ENCODE measurements around the gene GALNT15.

The GALNT15 gene

DNA sequence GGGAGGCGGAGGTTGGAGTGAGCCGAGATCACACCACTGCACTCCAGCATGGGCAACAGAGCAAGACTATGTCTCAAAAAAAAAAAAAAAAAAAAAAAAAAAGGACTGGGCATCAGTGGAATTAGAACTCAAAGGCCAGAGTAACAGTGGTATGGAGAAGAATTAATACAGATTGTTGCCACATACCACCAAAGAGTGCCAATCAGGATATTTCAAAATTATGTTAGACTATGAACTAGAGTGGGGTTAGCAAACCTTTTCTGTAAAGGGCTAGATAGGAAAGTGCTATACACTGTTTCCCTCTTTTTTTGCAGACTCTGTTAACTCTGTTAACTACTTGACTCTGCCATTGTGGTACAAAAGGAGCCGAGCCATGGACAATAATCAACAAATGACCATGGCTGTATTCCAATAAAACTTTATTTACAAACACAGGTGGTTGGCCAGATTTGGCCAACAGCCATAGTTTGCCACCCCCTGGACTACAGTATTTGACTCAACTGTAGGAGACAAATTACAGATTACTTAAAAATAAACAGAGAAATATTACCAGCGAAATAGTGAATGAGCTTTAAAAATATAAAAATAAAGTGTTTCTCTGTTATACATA lies 61.7 kb downstream of the GALNT15 start:
- no peak for DNase-seq (ENCODE audit: low read depth)
- H3K4me3 ChIP-seq (ENCODE audit: control insufficient read depth, low read depth, low read length) = no peak overlapping the region
- TF ChIP-seq, protein P1, sequence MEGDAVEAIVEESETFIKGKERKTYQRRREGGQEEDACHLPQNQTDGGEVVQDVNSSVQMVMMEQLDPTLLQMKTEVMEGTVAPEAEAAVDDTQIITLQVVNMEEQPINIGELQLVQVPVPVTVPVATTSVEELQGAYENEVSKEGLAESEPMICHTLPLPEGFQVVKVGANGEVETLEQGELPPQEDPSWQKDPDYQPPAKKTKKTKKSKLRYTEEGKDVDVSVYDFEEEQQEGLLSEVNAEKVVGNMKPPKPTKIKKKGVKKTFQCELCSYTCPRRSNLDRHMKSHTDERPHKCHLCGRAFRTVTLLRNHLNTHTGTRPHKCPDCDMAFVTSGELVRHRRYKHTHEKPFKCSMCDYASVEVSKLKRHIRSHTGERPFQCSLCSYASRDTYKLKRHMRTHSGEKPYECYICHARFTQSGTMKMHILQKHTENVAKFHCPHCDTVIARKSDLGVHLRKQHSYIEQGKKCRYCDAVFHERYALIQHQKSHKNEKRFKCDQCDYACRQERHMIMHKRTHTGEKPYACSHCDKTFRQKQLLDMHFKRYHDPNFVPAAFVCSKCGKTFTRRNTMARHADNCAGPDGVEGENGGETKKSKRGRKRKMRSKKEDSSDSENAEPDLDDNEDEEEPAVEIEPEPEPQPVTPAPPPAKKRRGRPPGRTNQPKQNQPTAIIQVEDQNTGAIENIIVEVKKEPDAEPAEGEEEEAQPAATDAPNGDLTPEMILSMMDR (conservative IDR thresholded peaks at IDR 0.05; ENCODE audit: control insufficient read depth, insufficient read depth, low read depth, low read length) = no peak

DNA sequence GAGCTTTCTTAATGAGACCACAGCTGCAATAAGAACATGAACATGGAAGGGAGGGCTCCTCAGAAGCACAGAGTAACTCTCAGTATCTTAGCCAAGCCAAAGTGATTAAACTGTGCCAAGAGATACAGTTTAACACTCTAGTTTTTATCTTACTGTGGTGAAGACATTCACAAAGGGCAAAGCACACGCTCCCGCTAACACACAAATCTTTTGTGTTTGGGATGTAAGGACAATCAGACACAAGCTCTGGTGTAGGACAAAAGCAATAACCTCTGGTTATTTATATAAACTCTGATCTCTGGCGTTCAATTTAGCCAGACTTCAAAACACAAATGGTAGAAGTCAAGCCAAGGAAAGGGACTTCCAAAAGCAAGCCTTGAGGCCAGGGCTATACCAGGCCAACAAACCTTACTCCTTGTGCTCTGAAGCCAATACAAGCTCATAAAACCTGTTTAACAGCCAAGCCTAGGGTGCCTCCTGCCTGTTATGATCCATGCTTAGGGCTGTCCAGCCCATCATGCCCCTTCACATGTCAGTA lies 62.4 kb downstream of the GALNT15 start:
- TF ChIP-seq, protein P1 (conservative IDR thresholded peaks at IDR 0.05; ENCODE audit: control insufficient read depth, insufficient read depth, low read depth, low read length) = no peak
- DNase-seq (ENCODE audit: low read depth) = no peak
- no peak overlapping the region for H3K4me3 ChIP-seq (ENCODE audit: control insufficient read depth, low read depth, low read length)

DNA sequence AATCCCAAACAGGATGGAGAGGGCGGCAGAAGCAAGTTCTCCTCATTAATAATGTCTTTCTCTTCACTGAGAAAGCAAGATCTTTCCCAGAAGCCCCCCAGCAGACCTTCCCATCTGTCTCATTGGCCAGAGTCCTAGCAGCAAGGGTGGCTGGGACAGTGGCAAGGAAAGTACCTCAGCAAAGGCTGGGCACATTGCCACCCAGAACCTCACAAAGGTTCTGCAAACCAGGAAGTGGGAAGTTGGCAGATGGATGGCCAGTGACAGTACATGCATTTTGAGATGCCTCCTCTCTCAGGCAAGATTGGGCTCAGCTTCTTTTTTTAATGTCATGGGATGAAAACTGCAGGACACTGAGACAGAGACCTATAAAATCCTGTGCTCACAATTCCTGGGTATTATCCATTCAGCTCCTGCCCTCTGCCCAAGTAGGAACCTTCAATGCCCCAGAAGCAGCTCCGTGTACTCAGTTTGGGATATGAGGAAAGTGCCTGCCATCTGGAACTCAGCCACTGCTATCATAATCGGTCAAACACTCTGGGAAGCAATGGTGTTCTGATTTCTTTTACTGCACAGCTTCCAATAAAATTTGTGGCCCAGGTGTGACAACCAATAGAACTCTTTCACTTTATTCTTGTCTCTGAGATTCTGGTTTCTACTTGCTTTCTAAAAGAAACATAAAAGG lies 64.7 kb downstream of the GALNT15 start:
- TF ChIP-seq, protein P1 (conservative IDR thresholded peaks at IDR 0.05; ENCODE audit: control insufficient read depth, insufficient read depth, low read depth, low read length) = no peak
- DNase-seq (ENCODE audit: low read depth) = peak; percentile 37
- no peak overlapping the region for H3K4me3 ChIP-seq (ENCODE audit: control insufficient read depth, low read depth, low read length)

DNA sequence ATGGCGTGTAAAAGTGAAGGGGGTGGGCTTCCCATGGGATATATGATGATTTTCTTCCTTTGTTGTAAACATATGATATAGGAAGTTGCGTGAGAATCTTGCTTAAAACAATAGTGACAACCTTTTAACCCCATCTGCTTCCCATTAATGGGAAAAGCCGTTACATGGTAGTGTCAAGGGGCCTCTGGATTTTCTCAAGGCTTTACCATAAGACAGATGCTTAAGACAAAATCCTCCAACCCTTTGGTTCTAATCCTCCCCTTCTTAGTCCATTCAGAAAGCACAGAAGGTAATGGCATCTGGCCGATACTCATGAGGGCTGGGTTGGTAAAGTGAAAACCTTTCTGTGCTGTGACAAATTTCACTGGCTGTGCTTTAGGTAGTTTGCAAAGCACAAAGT lies 65.3 kb downstream of the GALNT15 start:
- DNase-seq (ENCODE audit: low read depth) = peak; percentile 85
- H3K4me3 ChIP-seq (ENCODE audit: control insufficient read depth, low read depth, low read length) = no peak overlapping the region
- TF ChIP-seq, protein P1 (conservative IDR thresholded peaks at IDR 0.05; ENCODE audit: control insufficient read depth, insufficient read depth, low read depth, low read length) = no peak

DNA sequence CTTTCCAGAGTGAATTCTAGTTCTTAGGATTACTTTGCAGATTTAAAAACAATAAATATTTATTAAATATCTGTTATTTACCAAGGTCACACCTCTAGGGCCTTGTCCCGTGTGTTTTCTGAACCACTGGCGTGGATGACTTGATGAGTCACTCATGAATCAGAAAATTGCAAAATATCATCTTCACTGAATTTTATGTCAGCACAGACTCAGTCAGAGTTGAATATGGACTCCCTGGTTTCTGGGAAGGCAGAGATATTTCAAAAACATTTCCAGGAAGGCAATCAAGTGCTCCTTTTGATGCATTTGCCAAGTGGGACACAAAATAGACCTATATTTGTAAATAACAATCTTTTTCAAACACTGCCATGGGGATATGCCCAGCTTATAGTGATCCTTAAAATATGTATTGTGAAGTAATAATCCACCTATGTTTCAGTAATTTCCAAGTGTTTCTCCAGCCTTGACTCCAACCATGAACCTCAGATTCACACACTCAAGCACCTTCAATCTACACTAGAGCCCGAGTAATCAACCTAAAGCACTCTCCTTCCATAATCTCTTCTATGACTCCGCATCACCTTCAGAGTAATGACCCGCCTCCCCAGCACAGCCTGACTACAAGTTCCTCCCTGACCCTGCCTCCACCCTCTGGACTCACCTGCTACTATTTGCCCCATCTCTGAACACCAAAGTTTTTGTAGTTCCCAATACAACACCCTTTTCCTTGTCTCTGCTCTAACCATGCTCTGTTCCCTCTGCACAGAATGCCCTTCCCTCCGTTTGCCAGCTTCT lies 65.9 kb downstream of the GALNT15 start:
- H3K4me3 ChIP-seq (ENCODE audit: control insufficient read depth, low read depth, low read length) = no peak overlapping the region
- peak; percentile 94 for DNase-seq (ENCODE audit: low read depth)
- TF ChIP-seq, protein P1 (conservative IDR thresholded peaks at IDR 0.05; ENCODE audit: control insufficient read depth, insufficient read depth, low read depth, low read length) = no peak

DNA sequence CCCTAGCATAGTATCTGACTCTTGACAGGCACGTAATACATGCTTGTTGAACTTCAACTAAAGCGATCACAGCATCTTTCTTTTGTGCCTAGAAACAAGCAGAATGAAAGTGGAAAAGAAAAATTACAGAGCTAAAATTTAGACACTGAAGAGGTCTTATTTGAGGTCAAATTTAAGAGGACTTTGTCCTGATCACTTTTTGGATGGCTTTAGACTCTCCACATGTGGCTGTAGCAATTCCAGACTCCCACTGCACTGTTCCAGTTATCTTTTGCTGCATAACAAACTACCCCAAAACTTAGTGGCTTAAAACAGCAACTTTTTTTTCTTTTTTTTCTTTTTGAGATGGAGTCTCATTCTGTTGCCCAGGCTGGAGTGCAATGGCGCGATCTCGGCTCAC lies 66.7 kb downstream of the GALNT15 start:
- H3K4me3 ChIP-seq (ENCODE audit: control insufficient read depth, low read depth, low read length) = no peak overlapping the region
- TF ChIP-seq, protein P1 (conservative IDR thresholded peaks at IDR 0.05; ENCODE audit: control insufficient read depth, insufficient read depth, low read depth, low read length) = no peak

More for the DNA sequence above, 66.7 kb downstream of the GALNT15 start:
- DNase-seq (ENCODE audit: low read depth) = no peak

All from fibroblast of mammary gland (primary cell).